ENCODE results near the gene FAM240B.

DNA sequence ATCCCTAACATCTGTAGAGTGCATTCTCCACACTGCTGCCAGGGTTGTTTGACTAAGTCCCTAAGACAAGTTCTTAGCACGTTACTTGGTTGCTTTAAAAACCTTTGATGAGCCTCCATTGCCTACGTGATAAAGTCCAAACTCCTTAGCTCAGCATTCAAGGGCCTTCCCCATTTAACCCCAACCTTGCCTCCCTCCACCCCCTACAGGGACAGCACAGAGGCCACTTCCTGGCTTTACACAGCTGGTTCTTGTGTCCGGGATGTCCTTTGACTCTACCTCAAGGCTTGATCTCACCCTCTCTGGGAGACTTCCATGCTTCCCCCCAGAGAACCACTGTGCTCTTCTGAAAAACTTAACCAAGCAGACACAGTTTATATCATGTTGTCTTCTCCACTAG is 29.4 kb downstream of the FAM240B start:
- TF ChIP-seq, protein P1, sequence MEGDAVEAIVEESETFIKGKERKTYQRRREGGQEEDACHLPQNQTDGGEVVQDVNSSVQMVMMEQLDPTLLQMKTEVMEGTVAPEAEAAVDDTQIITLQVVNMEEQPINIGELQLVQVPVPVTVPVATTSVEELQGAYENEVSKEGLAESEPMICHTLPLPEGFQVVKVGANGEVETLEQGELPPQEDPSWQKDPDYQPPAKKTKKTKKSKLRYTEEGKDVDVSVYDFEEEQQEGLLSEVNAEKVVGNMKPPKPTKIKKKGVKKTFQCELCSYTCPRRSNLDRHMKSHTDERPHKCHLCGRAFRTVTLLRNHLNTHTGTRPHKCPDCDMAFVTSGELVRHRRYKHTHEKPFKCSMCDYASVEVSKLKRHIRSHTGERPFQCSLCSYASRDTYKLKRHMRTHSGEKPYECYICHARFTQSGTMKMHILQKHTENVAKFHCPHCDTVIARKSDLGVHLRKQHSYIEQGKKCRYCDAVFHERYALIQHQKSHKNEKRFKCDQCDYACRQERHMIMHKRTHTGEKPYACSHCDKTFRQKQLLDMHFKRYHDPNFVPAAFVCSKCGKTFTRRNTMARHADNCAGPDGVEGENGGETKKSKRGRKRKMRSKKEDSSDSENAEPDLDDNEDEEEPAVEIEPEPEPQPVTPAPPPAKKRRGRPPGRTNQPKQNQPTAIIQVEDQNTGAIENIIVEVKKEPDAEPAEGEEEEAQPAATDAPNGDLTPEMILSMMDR (conservative IDR thresholded peaks at IDR 0.05; ENCODE audit: low read depth in 2 of 2), result no peak
- TF ChIP-seq, protein P2, sequence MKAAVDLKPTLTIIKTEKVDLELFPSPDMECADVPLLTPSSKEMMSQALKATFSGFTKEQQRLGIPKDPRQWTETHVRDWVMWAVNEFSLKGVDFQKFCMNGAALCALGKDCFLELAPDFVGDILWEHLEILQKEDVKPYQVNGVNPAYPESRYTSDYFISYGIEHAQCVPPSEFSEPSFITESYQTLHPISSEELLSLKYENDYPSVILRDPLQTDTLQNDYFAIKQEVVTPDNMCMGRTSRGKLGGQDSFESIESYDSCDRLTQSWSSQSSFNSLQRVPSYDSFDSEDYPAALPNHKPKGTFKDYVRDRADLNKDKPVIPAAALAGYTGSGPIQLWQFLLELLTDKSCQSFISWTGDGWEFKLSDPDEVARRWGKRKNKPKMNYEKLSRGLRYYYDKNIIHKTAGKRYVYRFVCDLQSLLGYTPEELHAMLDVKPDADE (IDR thresholded peaks at IDR 0.05), result no peak
- TF ChIP-seq STAT1 (IDR thresholded peaks at IDR 0.05; ENCODE audit: unreplicated experiment) (no peak), POLR2AphosphoS5 (IDR thresholded peaks at IDR 0.05; ENCODE audit: low read depth) (no peak), JUNB (IDR thresholded peaks at IDR 0.05; ENCODE audit: unreplicated experiment) (no peak), EZH2 (IDR thresholded peaks at IDR 0.05; ENCODE audit: low read depth, unreplicated experiment) (no peak), EZH2phosphoT487 (IDR thresholded peaks at IDR 0.05; ENCODE audit: unreplicated experiment) (no peak), CREB1 (CRISPR knock-in tag; IDR thresholded peaks at IDR 0.05; ENCODE audit: low read depth) (no peak)
- TF ChIP-seq, protein P3, sequence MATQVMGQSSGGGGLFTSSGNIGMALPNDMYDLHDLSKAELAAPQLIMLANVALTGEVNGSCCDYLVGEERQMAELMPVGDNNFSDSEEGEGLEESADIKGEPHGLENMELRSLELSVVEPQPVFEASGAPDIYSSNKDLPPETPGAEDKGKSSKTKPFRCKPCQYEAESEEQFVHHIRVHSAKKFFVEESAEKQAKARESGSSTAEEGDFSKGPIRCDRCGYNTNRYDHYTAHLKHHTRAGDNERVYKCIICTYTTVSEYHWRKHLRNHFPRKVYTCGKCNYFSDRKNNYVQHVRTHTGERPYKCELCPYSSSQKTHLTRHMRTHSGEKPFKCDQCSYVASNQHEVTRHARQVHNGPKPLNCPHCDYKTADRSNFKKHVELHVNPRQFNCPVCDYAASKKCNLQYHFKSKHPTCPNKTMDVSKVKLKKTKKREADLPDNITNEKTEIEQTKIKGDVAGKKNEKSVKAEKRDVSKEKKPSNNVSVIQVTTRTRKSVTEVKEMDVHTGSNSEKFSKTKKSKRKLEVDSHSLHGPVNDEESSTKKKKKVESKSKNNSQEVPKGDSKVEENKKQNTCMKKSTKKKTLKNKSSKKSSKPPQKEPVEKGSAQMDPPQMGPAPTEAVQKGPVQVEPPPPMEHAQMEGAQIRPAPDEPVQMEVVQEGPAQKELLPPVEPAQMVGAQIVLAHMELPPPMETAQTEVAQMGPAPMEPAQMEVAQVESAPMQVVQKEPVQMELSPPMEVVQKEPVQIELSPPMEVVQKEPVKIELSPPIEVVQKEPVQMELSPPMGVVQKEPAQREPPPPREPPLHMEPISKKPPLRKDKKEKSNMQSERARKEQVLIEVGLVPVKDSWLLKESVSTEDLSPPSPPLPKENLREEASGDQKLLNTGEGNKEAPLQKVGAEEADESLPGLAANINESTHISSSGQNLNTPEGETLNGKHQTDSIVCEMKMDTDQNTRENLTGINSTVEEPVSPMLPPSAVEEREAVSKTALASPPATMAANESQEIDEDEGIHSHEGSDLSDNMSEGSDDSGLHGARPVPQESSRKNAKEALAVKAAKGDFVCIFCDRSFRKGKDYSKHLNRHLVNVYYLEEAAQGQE (IDR thresholded peaks at IDR 0.05; ENCODE audit: unreplicated experiment), result no peak

Data from GM23338 (cell line).